Right lobe of liver (tissue), 6 donors: ENCODE data around the gene AKAIN1. TPM values are rescaled to one million over a fixed set of nuclear protein-coding genes. Genes with fewer than 3 reads are reported as not detected.

Experiments used
- ATAC-seq, 4 donors: fragments of 200-7000 bp; cut with Tn5 transposase; one replicate each; pipeline ENCODE4 v1.9.1; 2020; ENCODE audit warnings: mild to moderate bottlenecking in 4 of 4, moderate library complexity in 4 of 4
- DNase-seq, 3 donors: peaks; one replicate each; pipeline ENCODE4 v3.0.0-alpha.2; 2020
- H3K27ac ChIP-seq, 3 donors: fragments of 200-600 bp; one replicate each; pipeline ENCODE4 v1.8.0; 2022
- H3K27me3 ChIP-seq, 2 donors: fragments of 200-600 bp; one replicate each; pipeline ENCODE4 v1.8.0; 2022
- H3K36me3 ChIP-seq, 4 donors: fragments of 200-600 bp; sonication (generic) in 1 of 4; one replicate each; pipeline versions ENCODE4 v1.5.1 to v1.8.0; 2017 to 2022; ENCODE audit warnings: control low read depth in 1 of 4
- H3K4me1 ChIP-seq, 4 donors: fragments of 200-600 bp; sonication (generic) in 1 of 4; one replicate each; pipeline versions ENCODE4 v1.5.1 to v1.8.0; 2017 to 2022; ENCODE audit warnings: control low read depth in 1 of 4
- H3K4me3 ChIP-seq, 3 donors: fragments of 200-600 bp; one replicate each; pipeline ENCODE4 v1.8.0; 2022
- H3K9me3 ChIP-seq, 4 donors: fragments of 200-600 bp; sonication (generic) in 1 of 4; one replicate each; pipeline versions ENCODE4 v1.5.1 to v1.8.0; 2017 to 2022; ENCODE audit warnings: control low read depth in 1 of 4
- POLR2A ChIP-seq: fragments of 450-650 bp; IDR thresholded peaks from one replicate; pipeline ENCODE4 v1.6.1; 2017; ENCODE audit warnings: antibody characterized with exemption, mild to moderate bottlenecking
- WGBS: methylation state at CpG from one replicate; pipeline ENCODE4 v1.1.6; 2018; ENCODE audit warnings: low coverage, low lambda C conversion rate; ENCODE audit not compliant: insufficient coverage; ENCODE audit errors: missing lambda C conversion rate; 5-methylcytosine and 5-hydroxymethylcytosine counted together
- intact Hi-C, 2 donors: fragments of 100-400 bp; cut with DNase I; formaldehyde crosslinking; loops; one replicate each; pipeline versions ENCODE4 v1.11.2 to v1.14.1; 2022
- total RNA-seq, 6 experiments: library from RNA; depleted of rRNA in 2 of 6; stranded (reverse); fragments of >200 nt in 2 of 6; fragmentation: NEBNext Ultra II Directional in 3 of 6; extraction: Animal tissue kit (Norgen Biotek cat#: 25700) in 3 of 6; gene quantifications; one replicate each; pipeline versions ENCODE4 v1.1.0 to v1.2.4, GENCODE V29; 2016 to 2023
- TF ChIP-seq, protein P1 (sequence below), 4 donors: fragments of 200-600 bp in 3 of 4; fragments of 450-650 bp in 1 of 4; IDR thresholded peaks; one replicate each; pipeline versions ENCODE4 v1.5.1 to v1.8.0; 2016 to 2022; ENCODE audit warnings: antibody characterized with exemption in 4 of 4, mild to moderate bottlenecking in 2 of 4
- donor health status: DM: no; HTN: yes; CAD: no.
- donor health status: DM: no; HTN: no; CAD: no.
- donor health status: DM: no; HTN: no; CAD: no.
- donor health status: DM: no; HTN: yes; CAD: no.
- donor health status: DM: no; HTN: yes; CAD: no.

AKAIN1 gene
- total RNA-seq, 6 experiments from 2014 or later: 0.99 TPM; not detected in 5

DNA sequence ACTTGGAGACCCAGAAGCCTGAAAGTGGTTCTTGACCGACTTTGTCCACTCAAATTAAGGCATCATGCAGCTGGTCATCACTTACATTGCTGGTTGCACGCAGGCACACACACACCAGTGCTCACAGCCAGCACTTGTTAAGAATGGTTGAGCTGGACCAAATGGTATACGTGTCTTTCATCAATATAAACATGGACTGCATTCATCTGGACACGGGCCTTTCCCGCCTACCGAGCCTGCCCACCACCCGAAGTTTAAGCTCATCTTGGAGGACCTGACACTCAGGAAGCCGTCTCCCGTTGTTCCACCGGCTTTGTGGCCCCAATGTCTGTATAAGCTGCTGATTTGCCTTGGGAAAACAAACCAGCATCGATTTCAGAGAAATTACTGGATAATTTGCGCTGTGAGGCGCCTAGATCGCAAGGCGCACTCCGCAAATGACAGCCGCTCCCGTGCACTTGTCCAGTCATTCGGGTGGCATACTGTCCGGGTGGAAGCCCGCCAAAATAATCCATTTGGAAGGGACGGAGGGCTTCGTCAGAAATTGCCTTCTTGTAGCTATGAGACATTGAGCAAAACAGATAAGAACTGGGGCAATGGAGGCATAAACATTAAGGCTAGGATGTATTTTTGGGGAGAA lies 40.1 kb upstream of the AKAIN1 start:
- Histone ChIP-seq H3K36me3 (peaks cover 0 to 5% (median 0%) of the 10 kb centered on the region in 4 donors), H3K27ac (peak overlapping the region; percentile 94 to 96 (median 95)), H3K27me3 (no peaks in the 10 kb centered on the region), H3K4me3 (peak overlapping the region; percentile 72 to 90 (median 87)), H3K9me3 (no peaks in the 10 kb centered on the region), H3K4me1 (peaks cover 0 to 27% (median 8%) of the 10 kb centered on the region in 4 donors)
- peak in 1 of 3 donors; percentile 19 for DNase-seq
- ATAC-seq: peak; percentile 46 to 52 (median 48)
- intact Hi-C loops: no loop called here
- WGBS: 4% methylated on average over 16 of the region's 23 CpGs
- no peak for TF ChIP-seq POLR2A
- TF ChIP-seq, protein P1, sequence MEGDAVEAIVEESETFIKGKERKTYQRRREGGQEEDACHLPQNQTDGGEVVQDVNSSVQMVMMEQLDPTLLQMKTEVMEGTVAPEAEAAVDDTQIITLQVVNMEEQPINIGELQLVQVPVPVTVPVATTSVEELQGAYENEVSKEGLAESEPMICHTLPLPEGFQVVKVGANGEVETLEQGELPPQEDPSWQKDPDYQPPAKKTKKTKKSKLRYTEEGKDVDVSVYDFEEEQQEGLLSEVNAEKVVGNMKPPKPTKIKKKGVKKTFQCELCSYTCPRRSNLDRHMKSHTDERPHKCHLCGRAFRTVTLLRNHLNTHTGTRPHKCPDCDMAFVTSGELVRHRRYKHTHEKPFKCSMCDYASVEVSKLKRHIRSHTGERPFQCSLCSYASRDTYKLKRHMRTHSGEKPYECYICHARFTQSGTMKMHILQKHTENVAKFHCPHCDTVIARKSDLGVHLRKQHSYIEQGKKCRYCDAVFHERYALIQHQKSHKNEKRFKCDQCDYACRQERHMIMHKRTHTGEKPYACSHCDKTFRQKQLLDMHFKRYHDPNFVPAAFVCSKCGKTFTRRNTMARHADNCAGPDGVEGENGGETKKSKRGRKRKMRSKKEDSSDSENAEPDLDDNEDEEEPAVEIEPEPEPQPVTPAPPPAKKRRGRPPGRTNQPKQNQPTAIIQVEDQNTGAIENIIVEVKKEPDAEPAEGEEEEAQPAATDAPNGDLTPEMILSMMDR (IDR thresholded peaks at IDR 0.05): no peak

- Histone ChIP-seq H3K4me1 (no peaks in the 10 kb centered on the region), H3K27ac (no peak overlapping the region), H3K36me3 (no peaks in the 10 kb centered on the region), H3K27me3 (no peaks in the 10 kb centered on the region), H3K4me3 (no peak overlapping the region), H3K9me3 (no peaks in the 10 kb centered on the region)
- WGBS: 73% methylated on average over 3 of the region's 3 CpGs
- DNase-seq (no peak), ATAC-seq (no peak)
- TF ChIP-seq POLR2A: no peak
- TF ChIP-seq, protein P1 (IDR thresholded peaks at IDR 0.05): no peak
- intact Hi-C loops: no loop called here
Measured at GRCh38 chr18:5214583-5215351, 17.7 kb upstream of the AKAIN1 start.

GRCh38 chr18:5207471-5208150 lies 10.6 kb upstream of the AKAIN1 start:
- no peak for DNase-seq
- no peaks in the 10 kb centered on the region for H3K4me1 ChIP-seq
- no peak for TF ChIP-seq POLR2A
- TF ChIP-seq, protein P1 (IDR thresholded peaks at IDR 0.05): no peak
- WGBS: 36% methylated on average over 4 of the region's 4 CpGs
- H3K4me3 ChIP-seq: no peak overlapping the region
- no peaks in the 10 kb centered on the region for H3K36me3 ChIP-seq
- no peak for ATAC-seq
- no peaks in the 10 kb centered on the region for H3K9me3 ChIP-seq
- H3K27me3 ChIP-seq: no peaks in the 10 kb centered on the region
- intact Hi-C loops: no loop called here
- H3K27ac ChIP-seq: no peak overlapping the region

GRCh38 chr18:5198311-5198710 lies 1.3 kb upstream of the AKAIN1 start:
- TF ChIP-seq POLR2A: no peak
- TF ChIP-seq, protein P1 (IDR thresholded peaks at IDR 0.05): no peak
- Histone ChIP-seq H3K4me3 (no peak overlapping the region), H3K27ac (no peak overlapping the region), H3K27me3 (peaks cover 0 to 30% of the 10 kb centered on the region in 2 donors), H3K9me3 (no peaks in the 10 kb centered on the region), H3K4me1 (no peaks in the 10 kb centered on the region), H3K36me3 (no peaks in the 10 kb centered on the region)
- intact Hi-C loops: no loop called here
- DNase-seq (no peak), ATAC-seq (no peak)
- 68% methylated on average over 3 of the region's 3 CpGs for WGBS
